Tibial nerve (tissue), 4 donors: ENCODE data around the gene TMEM53. TPM values are rescaled to one million over a fixed set of nuclear protein-coding genes. Genes with fewer than 3 reads are reported as not detected.

Experiments used
- DNase-seq, 2 donors: peaks; one replicate each; pipeline ENCODE4 v3.0.0-alpha.2; 2019; ENCODE audit warnings: low spot score in 2 of 2
- H3K27ac ChIP-seq, 4 donors: fragments of 200-600 bp; sonication (generic) in 3 of 4; one replicate each; pipeline ENCODE4 v1.5.1; 2017 to 2019; ENCODE audit warnings: mild to moderate bottlenecking in 1 of 4
- H3K27me3 ChIP-seq, 2 donors: fragments of 200-600 bp; sonication (generic) in 1 of 2; one replicate each; pipeline versions ENCODE4 v1.5.1 to v1.6.0; 2017 to 2019
- H3K36me3 ChIP-seq, 3 donors: fragments of 200-600 bp; sonication (generic); one replicate each; pipeline ENCODE4 v1.5.1; 2018 to 2019
- H3K4me1 ChIP-seq, 4 donors: fragments of 200-600 bp; sonication (generic) in 3 of 4; one replicate each; pipeline ENCODE4 v1.5.1; 2017 to 2019
- H3K4me3 ChIP-seq, 4 donors: fragments of 200-600 bp; sonication (generic) in 3 of 4; one replicate each; pipeline ENCODE4 v1.5.1; 2017 to 2019; ENCODE audit warnings: mild to moderate bottlenecking in 1 of 4, moderate library complexity in 1 of 4
- H3K9me3 ChIP-seq, 4 donors: fragments of 200-600 bp; sonication (generic) in 3 of 4; one replicate each; pipeline ENCODE4 v1.5.1; 2017 to 2019
- CTCF ChIP-seq, 5 experiments: fragments of 200-600 bp in 3 of 5; fragments of 450-650 bp in 2 of 5; sonication (generic) in 3 of 5; IDR thresholded peaks; one replicate each; pipeline ENCODE4 v1.5.1; 2016 to 2019; ENCODE audit warnings: antibody characterized with exemption in 5 of 5, mild to moderate bottlenecking in 3 of 5, moderate library complexity in 2 of 5
- EP300 ChIP-seq, 2 donors: sonication (generic); formaldehyde crosslinking; IDR thresholded peaks; one replicate each; pipeline ENCODE4 v1.6.1; 2017; ENCODE audit warnings: antibody characterized with exemption in 2 of 2, mild to moderate bottlenecking in 1 of 2
- POLR2A ChIP-seq, 2 donors: fragments of 450-650 bp; IDR thresholded peaks; one replicate each; pipeline ENCODE4 v1.6.1; 2017; ENCODE audit warnings: antibody characterized with exemption in 2 of 2, mild to moderate bottlenecking in 2 of 2, moderate library complexity in 2 of 2
- WGBS, 2 donors: methylation state at CpG; one replicate each; pipeline ENCODE4 v1.1.5; 2018; 5-methylcytosine and 5-hydroxymethylcytosine counted together
- total RNA-seq, 4 donors: library from RNA; depleted of rRNA; stranded (reverse); fragments of >200 nt; gene quantifications; one replicate each; pipeline ENCODE4 v1.1.0, GENCODE V29; 2016

Gene TMEM53
- total RNA-seq, 4 donors from 2014 or later = 7.2 to 10.5 (median 9.5) TPM

DNA sequence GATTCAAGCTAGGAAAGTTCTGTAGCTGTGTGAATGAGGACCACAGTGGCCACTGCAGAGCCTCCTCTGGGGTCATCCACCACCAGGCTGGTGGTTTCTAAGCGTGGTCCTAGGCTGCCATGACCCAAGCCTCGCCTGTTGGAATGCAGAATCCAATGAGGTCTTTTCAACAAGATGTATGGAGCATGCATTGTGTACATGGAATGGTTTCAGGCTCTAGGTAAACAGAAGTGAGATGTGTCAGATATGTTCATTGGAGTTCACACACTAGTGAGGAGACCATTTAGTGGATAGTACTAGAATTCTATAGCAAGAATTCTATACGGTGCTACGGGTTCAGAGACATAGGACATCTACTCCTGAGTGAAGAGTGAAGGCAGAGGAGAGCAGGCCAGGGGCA, 46.0 kb upstream of the TMEM53 start:
- Histone ChIP-seq H3K4me3 (no peak overlapping the region), H3K27me3 (no peaks in the 10 kb centered on the region), H3K4me1 (peaks cover 0 to 7% (median 2%) of the 10 kb centered on the region in 4 donors), H3K9me3 (no peaks in the 10 kb centered on the region), H3K36me3 (no peaks in the 10 kb centered on the region), H3K27ac (no peak overlapping the region)
- TF ChIP-seq CTCF (IDR thresholded peaks at IDR 0.05) = no peak
- no peak for TF ChIP-seq POLR2A (IDR thresholded peaks at IDR 0.05)
- TF ChIP-seq EP300 (IDR thresholded peaks at IDR 0.05) = no peak
- DNase-seq = no peak
- WGBS, 2 donors = 71 to 77% methylated on average over 4 of the region's 4 CpGs

DNA sequence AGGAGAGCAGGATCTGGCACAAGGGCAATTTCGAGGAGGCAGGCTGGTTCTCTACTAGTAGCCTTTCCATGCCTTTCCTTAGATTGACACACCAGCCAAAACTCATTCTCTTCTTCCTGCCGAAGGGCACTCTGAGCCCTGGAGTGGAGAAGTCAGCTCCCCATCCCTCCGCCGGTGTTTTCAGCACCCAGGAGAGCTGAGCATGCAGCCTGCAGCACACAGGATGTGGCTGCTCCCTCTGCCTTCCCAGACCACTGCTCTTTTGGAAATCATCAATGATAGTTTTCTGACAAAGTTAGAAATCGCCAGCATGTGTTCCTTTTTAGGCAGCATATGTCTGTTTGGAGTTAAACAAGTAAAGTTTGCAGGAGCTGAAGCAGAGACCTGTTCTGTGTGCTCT, 45.0 kb upstream of the TMEM53 start:
- Histone ChIP-seq H3K27ac (no peak overlapping the region), H3K27me3 (no peaks in the 10 kb centered on the region), H3K4me1 (peaks cover 0 to 15% (median 10%) of the 10 kb centered on the region in 4 donors), H3K9me3 (no peaks in the 10 kb centered on the region), H3K36me3 (no peaks in the 10 kb centered on the region), H3K4me3 (no peak overlapping the region)
- WGBS, 2 donors = 52 to 65% methylated on average over 5 of the region's 5 CpGs
- DNase-seq = no peak
- no peak for TF ChIP-seq POLR2A (IDR thresholded peaks at IDR 0.05)
- TF ChIP-seq EP300 (IDR thresholded peaks at IDR 0.05) = no peak
- TF ChIP-seq CTCF (IDR thresholded peaks at IDR 0.05) = no peak

DNA sequence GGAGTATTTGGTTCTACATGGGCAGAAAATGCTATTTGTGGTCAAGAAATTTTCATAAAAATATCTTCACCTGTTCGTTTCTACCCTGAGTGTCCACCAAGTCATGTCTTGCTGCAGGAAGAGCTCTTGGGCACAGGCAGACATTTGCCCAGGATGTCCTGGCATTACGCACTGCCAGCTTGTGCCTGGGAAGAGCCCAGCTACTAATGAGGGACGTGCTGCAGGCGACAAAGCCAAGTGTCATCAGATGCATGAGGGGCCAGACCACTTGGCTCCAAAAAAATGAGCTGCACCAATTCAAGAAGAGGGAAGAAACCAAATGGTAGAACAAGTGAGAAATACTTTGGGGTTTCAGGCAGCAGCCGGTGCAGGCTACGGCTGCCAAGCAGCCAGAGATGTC, 43.8 kb upstream of the TMEM53 start:
- Histone ChIP-seq H3K4me3 (no peak overlapping the region), H3K9me3 (no peaks in the 10 kb centered on the region), H3K27me3 (no peaks in the 10 kb centered on the region), H3K27ac (no peak overlapping the region), H3K36me3 (no peaks in the 10 kb centered on the region), H3K4me1 (peaks cover 0 to 15% (median 10%) of the 10 kb centered on the region in 4 donors)
- WGBS, 2 donors = 85 to 89% methylated on average over 6 of the region's 6 CpGs
- TF ChIP-seq CTCF (IDR thresholded peaks at IDR 0.05) = no peak
- TF ChIP-seq POLR2A (IDR thresholded peaks at IDR 0.05) = no peak
- TF ChIP-seq EP300 (IDR thresholded peaks at IDR 0.05) = no peak
- DNase-seq = no peak

- no peak for DNase-seq
- no peaks in the 10 kb centered on the region for H3K36me3 ChIP-seq
- no peaks in the 10 kb centered on the region for H3K9me3 ChIP-seq
- no peak for TF ChIP-seq EP300 (IDR thresholded peaks at IDR 0.05)
- no peak for TF ChIP-seq POLR2A (IDR thresholded peaks at IDR 0.05)
- no peak for TF ChIP-seq CTCF (IDR thresholded peaks at IDR 0.05)
- peaks cover 0 to 15% (median 10%) of the 10 kb centered on the region in 4 donors for H3K4me1 ChIP-seq
- H3K27ac ChIP-seq = no peak overlapping the region
- H3K4me3 ChIP-seq = no peak overlapping the region
- H3K27me3 ChIP-seq = no peaks in the 10 kb centered on the region
- 59 to 68% methylated on average over 1 of the region's 1 CpG for WGBS, 2 donors
These were observed 43.4 kb upstream of the TMEM53 start for GRCh38 chr1:44717653-44718052.

GRCh38 chr1:44717156-44717555, 42.9 kb upstream of the TMEM53 start:
- Histone ChIP-seq H3K27ac (no peak overlapping the region), H3K4me3 (no peak overlapping the region), H3K4me1 (peaks cover 0 to 15% (median 10%) of the 10 kb centered on the region in 4 donors), H3K36me3 (no peaks in the 10 kb centered on the region), H3K9me3 (no peaks in the 10 kb centered on the region), H3K27me3 (no peaks in the 10 kb centered on the region)
- TF ChIP-seq CTCF (IDR thresholded peaks at IDR 0.05) = no peak
- no peak for TF ChIP-seq EP300 (IDR thresholded peaks at IDR 0.05)
- no peak for TF ChIP-seq POLR2A (IDR thresholded peaks at IDR 0.05)
- 90 to 95% methylated on average over 4 of the region's 4 CpGs for WGBS, 2 donors
- DNase-seq = no peak
